GM19372 (cell line): Measurements from ENCODE around the gene EXTL2.
A peak's percentile ranks its signal among the peaks of the same experiment; 100 is the strongest.
"Not testable (repeated sequence)": the region's sequence is repeated elsewhere in the genome, so short reads cannot be mapped to it uniquely, and the experiment has no call there.

Experiments
- ATAC-seq: cut with Tn5 transposase; IDR thresholded peaks from one replicate; pipeline ENCODE4 v1.9.1; 2021; ENCODE audit warnings: mild to moderate bottlenecking, low read depth, moderate library complexity; ENCODE audit not compliant: unreplicated experiment

Gene EXTL2

GRCh38 chr1:100903777-100904176, 9.1 kb upstream of the EXTL2 start:
- ATAC-seq, result no peak

GRCh38 chr1:100902365-100902764, 7.7 kb upstream of the EXTL2 start:
- no peak for ATAC-seq

- peak; percentile 29 for ATAC-seq
These were observed 1.9 kb upstream of the EXTL2 start for GRCh38 chr1:100896481-100896982.

DNA sequence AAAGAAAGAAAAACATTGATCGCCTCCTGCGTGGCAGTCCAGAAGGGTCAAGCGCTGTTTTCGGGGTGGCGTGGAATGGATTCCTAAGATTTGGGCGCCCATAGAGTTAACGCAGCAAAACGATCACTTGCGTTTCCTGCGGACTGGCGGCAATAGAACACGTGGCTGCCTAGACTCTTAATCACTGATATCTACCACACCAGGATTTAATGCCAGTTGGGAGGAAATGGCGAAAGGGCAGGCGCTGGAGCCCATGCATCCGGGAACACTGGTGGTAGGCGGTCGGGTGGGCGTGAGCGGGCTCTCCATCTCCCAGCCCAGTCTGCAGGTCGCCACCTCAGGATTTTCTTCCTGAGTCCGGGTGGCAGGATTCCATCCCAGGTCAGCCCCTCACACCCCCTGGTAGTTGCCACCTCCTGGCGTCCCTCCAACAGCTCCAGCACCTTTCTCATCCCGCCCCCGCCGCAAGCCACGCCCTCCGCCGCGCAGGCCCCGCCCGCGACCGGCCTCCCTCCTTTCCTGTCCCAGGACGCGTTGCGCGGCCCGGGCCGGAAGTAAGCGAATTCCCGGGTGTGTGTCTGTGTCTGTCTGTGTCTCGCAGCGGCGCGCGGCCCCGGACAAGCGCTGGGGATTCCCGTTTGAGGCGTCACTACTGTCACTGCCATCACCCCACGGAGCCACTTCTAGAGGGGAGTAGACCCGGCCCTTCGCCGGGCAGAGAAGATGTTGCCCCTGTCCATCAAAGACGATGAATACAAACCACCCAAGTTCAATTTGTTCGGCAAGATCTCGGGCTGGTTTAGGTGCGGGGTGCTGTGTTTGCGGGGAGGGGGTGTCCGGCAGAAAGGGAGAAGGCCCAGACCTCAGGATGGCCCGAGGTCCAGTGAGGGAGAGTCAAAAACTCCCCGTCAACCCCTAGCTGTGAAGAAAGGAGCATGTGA, 1.2 kb upstream of the EXTL2 start, which contains the start of gene SLC30A7:
Gene SLC30A7 (plus strand): TSS at position 551 of the 941 bp plus-strand sequence. CDS start 173 bp downstream, at position 724.
- ATAC-seq, result peak; percentile 72

GRCh38 chr1:100893718-100894117, 924 bp downstream of the EXTL2 start:
- no peak for ATAC-seq

- ATAC-seq, result no peak
These were observed 2.1 kb downstream of the EXTL2 start for GRCh38 chr1:100892554-100892953.

DNA sequence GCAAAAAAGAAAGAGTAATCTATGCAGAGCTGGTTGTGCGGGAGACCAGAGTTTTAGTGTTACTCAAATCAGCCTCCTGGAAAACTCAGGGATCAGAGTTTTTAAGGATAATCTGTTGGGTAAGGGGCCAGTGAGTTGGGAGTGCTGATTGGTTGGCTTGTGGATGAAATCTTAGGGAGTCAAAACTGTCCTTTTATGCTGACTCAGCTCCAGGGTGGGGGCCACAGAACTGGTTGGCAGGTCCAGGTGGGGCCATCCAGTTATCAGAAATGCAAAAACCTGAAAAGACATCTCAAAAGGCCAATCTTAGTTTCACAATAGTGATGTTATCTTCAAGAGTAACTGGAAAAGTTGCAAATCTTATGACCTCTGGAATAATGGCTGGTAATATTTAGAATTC, 3.3 kb downstream of the EXTL2 start:
- no peak for ATAC-seq

- ATAC-seq, result not testable (repeated sequence)
These were observed 4.7 kb downstream of the EXTL2 start for GRCh38 chr1:100889869-100890482.

DNA sequence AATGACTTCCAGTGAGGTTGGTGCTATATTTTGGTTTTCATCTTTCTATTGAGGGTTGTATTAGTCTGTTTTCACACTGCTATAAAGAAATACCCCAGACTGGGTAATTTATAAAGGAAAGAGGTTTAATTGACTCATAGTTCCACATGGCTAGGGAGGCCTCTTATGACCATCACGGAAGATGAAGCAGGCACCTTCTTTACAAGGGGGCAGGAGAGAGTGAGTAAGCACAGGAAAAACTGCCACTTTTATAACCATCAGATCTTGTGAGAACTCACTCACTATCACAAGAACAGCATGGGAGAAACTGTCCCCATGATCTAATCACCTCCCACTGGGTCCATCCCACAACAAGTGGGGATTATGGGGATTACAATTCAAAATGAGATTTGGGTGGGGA, 5.6 kb downstream of the EXTL2 start:
- ATAC-seq, result not testable (repeated sequence)

DNA sequence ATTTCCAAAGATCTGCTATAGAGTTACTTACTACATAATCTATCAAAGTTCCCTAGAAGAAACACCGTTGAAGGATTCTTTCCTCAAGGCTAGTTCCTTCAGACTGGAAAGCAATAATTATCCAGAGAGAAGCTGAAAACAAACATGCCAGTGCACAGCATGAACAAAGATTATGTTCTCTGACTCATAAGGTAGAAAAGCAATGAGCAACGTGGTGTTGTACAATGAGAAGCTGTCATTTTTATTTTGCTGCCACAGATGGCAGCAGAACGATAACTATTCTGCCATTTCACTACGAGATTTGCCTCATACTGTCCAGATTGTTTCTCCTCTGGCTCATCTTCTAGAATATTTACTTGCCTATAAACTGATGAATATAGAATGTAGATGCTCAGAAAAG, 10.7 kb downstream of the EXTL2 start:
- ATAC-seq, result no peak

- no peak for ATAC-seq
These were observed 11.9 kb downstream of the EXTL2 start for GRCh38 chr1:100882698-100883097.

GRCh38 chr1:100881687-100882086, 13.0 kb downstream of the EXTL2 start:
- no peak for ATAC-seq

DNA sequence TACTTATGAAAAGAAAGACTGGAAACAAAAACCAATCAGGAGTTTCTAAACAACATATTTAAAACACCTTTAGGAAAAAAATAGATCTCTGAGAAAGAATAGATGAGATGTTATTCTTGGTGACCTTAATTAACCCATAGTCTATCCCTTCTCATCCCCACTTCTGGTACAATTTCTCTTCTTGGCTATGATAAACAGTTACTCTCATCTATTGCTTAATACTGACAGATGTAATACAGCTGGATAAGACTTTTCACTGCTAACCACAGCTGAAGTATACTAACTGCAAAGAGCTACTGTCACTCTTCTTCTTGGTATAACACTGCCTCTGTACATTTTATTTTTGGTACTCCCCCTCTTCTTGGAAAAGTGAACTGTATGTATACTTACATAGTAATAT, 15.2 kb downstream of the EXTL2 start:
- ATAC-seq, result no peak

GRCh38 chr1:100876291-100876690, 18.4 kb downstream of the EXTL2 start:
- ATAC-seq, result no peak

DNA sequence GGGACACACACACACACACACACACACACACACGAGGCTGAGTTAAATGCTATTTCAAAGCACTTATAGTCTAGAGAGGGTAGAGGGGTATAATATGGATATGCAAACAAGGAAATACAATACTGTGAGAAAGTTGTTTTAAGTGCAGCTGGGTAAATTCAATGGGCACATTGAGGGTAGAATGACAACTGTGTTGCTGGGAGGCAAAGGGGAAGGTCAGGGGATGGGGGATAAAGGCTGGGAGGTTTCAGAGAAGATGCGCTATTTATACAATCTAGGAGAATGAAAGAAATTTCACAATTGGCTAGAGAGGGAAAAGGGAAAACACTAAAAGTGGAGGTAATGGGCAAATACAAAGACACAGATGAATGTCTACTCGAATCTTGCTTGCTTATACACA, 19.4 kb downstream of the EXTL2 start:
- no peak for ATAC-seq

DNA sequence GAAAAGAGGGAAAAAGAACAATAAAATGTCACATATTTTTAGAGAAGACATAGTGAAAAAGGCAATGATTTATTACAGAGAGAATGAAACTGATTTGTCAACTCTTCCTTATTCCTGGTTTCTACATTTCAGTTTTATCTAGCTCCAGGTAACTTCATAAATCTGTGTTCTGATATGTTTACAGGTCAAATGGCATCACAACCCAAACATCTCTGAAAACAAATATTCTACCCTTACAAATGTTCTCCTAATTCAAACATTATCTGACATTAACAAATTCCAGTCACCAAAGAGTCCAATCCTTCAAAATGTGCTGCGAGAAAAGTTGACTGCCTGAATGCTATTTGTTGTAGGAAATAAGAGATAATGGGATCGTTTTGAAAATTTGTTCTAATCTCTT, 20.2 kb downstream of the EXTL2 start:
- no peak for ATAC-seq

- no peak for ATAC-seq
These were observed 24.6 kb downstream of the EXTL2 start for GRCh38 chr1:100869996-100870395.

- ATAC-seq, result no peak
These were observed 26.2 kb downstream of the EXTL2 start for GRCh38 chr1:100868364-100868995.

DNA sequence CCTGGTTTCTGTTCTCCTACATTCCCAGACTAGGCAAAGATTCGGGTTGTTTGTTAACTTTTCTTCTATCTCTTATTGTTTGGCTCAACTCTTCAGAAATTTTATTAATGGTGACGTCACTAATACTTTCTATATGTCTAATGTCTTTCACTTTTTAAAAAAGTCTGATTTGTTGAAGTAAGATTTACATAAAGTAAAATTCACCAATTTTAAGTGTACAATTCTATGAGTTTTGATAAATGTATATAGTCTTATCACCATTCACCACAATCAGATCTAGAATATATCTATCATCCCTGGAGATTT, 27.8 kb downstream of the EXTL2 start:
- ATAC-seq, result no peak

- ATAC-seq, result peak; percentile 58
These were observed 28.4 kb downstream of the EXTL2 start for GRCh38 chr1:100866041-100866900.
